ENCODE results near the gene NFIA.

The NFIA gene

DNA sequence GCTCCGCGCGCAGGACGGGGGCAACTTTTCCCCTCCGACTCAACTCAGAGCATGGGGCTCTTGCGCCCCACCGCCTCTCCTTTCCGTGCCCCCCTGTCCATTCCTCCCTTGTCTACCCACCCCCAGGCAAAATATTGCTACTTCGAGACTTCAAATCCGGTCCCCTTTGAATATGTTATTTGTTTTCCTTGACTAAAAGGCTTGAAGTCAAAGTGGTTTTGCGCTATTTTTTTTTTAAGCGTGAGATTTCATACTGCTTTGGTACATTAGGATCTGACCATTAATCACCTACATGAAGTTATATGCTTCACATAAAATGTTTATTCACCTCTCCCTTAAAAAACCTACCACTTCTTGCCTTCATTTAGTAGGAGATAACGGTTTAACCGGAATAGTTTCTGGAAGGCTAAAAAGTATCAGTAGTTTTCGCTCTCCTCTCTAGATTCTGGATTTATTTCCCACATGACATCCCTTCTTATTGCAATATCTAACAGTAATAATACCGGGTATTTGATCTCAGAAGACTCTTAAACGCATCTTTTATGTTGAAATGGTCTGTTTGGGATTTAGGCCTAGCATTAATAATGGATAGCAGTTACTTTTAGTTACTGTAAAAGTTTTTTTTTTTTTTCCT is 1.6 kb downstream of the NFIA start:
- no peak for DNase-seq (ENCODE audit: low read depth)

DNA sequence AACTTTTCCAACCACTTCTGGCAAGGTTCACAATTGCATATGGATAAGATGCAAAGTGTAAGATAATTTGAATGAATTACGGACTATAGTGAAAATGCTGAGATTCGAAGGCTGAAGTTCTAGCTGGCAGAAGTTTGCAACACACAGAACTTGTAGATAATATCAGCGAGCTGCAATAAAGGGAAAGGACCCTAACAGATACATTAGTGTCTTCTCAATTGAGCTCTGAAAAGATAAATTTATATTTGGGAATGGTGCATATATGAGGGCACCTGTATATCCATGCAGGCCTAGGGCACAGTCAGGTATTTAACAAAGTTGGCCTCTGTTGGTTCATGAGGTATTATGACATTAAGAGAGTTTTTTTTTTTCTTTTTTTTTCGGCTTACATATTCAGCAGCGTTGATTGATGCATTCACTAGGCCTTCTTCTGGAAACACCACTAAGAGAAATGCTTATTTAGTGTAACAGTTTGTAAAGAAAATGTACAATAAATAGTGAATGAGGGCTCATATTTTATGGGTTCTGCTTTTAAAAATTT is 2.2 kb downstream of the NFIA start:
- no peak for DNase-seq (ENCODE audit: low read depth)

DNA sequence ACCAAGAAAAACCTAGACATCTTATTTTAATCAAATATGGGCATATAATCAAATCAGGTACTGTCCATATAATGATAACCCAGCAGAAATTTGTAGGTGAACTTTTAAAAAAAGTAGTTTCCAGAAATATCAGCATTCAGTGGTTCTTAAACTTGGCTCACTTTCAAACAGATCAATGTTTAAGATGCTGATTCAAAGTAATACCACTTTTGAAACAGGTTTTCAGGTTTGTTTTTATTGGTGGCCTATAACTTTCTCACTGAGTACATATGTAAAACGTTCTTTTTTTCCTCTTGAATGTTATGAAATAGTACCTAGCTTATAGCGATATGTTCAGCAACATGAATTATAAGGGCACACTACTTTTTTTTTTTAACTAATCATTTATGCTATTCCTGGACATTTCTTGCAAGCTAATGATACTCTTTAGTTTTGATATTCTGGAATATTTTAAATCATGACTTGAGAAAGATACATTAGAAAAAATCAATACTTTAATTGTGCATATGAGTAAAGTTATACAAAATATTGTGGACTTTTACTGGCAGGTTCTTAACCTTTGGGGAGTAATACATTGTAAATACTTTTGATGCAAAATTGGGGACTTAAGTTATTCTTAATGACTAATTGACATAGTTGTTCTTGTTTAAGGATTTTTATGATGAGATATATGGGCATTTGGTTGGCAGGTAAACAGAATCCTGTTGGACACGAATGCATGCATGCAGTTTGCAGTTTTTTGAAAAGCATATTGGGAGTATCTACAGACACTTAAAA is 3.0 kb downstream of the NFIA start:
- DNase-seq (ENCODE audit: low read depth), result no peak

GRCh38 chr1:61085983-61086644 is 3.8 kb downstream of the NFIA start:
- no peak for DNase-seq (ENCODE audit: low read depth)

GRCh38 chr1:61087571-61087970 is 5.2 kb downstream of the NFIA start:
- no peak for DNase-seq (ENCODE audit: low read depth)

- no peak for DNase-seq (ENCODE audit: low read depth)
These were observed 6.0 kb downstream of the NFIA start for GRCh38 chr1:61088163-61088974.

DNA sequence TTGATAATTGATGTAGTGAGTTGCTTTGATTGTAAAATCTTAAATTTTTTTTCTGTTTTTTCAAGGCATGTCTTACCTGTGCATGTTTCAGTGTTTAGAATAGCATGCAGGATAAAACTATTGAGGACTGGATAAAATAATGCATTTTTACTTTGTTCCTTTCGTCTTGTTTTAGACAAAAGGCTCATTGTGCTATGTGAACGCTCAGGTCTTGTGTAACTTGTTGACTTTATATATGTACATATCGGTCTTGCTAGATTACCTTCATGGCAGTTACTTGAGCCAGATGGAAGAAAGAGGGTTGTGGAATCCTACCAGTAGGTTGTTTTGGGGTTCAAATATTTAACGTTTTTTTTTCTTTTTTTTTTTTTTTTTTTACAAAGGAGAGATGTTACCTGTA is 7.0 kb downstream of the NFIA start:
- no peak for DNase-seq (ENCODE audit: low read depth)

DNA sequence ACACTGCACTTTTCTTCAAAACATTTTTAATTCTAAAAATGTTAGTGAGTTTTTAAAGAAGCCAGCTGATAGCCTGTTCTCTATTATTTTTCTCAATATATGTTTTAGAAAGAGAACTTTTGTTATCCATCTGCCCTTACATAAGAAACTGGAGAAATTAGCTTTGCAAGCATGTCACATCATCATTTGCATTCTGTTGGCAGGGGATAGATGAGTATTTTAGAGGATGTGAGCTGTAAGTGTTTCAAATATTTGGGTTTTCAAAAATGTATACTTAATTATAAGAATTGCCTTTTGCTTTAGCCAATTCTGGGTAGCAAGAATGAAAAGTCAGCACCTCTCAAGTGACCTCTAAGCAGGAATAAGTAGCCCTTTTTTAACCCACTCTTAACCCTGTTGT is 7.4 kb downstream of the NFIA start:
- no peak for DNase-seq (ENCODE audit: low read depth)

GRCh38 chr1:61090546-61091202 is 8.3 kb downstream of the NFIA start:
- DNase-seq (ENCODE audit: low read depth), result no peak

DNA sequence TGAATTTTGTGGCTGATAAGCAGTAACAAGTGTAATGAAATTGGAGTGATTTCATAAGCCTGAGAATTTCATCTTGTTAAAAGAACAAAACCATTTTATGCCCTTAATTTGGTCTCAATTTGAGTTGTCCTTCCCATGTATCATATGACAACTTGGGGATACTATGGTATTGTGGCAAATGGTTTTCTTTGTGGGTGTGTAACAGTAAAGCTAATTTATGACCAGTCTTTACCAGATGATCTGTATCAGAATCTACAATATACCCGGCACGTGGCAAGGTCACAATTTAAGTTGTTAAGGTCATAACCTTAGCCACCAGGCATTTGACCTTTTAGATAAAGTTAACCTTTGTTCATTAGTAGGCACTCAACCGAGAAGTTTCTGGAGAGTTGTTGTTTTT is 9.1 kb downstream of the NFIA start:
- no peak for DNase-seq (ENCODE audit: low read depth)

DNA sequence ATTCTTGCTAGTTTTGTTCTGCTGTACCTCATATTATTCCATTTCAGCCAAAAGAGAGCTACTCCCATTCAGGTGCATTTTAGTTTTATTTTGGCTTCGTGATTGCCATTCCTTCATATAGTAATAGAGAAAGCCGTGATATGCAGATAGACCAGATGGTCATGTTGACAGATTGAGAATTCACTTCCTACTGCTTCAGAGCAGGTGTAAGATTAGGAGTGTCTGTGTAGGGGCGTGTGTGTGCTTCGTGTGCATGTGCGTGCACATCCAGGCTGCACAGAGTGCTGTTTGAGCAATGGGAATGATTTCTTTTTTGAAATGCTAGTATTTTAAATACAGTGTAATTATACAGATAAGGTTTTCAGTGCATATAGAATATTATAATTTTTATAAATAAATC is 10.3 kb downstream of the NFIA start:
- no peak for DNase-seq (ENCODE audit: low read depth)

- no peak for DNase-seq (ENCODE audit: low read depth)
These were observed 11.3 kb downstream of the NFIA start for GRCh38 chr1:61093525-61094137.

- no peak for DNase-seq (ENCODE audit: low read depth)
These were observed 12.5 kb downstream of the NFIA start for GRCh38 chr1:61094677-61095469.

GRCh38 chr1:61095470-61095812 is 13.1 kb downstream of the NFIA start:
- DNase-seq (ENCODE audit: low read depth), result no peak

DNA sequence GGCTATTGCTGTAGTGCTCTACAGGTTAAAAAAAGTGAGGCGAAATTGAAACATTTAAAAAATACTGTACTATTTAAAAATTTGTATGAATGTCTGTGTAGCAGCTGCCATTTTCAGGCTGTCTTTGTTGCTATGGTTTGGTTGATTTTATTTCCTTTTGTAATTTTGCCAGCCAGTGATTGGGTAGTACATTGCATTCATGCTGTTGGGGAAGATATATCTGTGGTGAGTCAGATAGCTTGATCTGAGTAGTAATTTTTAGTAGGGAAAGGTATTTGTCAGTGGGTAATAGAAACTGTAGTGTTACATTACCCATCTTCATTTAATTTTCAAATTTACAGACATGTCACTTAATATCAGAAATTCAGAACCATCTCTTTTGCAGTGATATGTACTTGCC is 15.0 kb downstream of the NFIA start:
- no peak for DNase-seq (ENCODE audit: low read depth)

GRCh38 chr1:61097722-61098121 is 15.4 kb downstream of the NFIA start:
- DNase-seq (ENCODE audit: low read depth), result no peak

- no peak for DNase-seq (ENCODE audit: low read depth)
These were observed 16.0 kb downstream of the NFIA start for GRCh38 chr1:61098333-61098732.

- no peak for DNase-seq (ENCODE audit: low read depth)
These were observed 16.6 kb downstream of the NFIA start for GRCh38 chr1:61098906-61099437.

GRCh38 chr1:61100578-61100977 is 18.2 kb downstream of the NFIA start:
- DNase-seq (ENCODE audit: low read depth), result no peak

DNA sequence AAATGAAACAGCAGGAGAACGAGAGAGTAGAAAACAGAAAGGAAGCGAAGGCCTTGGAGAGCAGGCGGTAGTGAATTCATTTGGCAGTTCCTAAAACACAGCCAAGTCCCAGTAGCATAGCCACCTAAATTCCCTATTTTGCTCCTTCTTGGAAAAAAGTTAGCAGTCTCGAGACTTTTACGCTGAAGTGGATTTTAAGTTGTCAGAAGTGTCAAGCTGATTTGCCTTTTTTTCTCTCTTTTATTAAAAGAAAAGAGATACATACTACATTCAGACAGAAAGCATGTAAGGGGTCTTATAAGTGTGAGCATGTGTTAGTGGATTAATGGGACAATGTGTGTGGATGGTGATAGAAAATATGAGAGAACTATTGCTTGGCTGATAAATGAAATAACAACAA is 19.2 kb downstream of the NFIA start:
- no peak for DNase-seq (ENCODE audit: low read depth)

All from CMK (cell line).